ENCODE results near the gene ADNP2. TPM values are rescaled to one million over a fixed set of nuclear protein-coding genes. Genes with fewer than 3 reads are reported as not detected.

ADNP2 gene
- total RNA-seq, 1 donor from 2014 or later, result 14.2 TPM

DNA sequence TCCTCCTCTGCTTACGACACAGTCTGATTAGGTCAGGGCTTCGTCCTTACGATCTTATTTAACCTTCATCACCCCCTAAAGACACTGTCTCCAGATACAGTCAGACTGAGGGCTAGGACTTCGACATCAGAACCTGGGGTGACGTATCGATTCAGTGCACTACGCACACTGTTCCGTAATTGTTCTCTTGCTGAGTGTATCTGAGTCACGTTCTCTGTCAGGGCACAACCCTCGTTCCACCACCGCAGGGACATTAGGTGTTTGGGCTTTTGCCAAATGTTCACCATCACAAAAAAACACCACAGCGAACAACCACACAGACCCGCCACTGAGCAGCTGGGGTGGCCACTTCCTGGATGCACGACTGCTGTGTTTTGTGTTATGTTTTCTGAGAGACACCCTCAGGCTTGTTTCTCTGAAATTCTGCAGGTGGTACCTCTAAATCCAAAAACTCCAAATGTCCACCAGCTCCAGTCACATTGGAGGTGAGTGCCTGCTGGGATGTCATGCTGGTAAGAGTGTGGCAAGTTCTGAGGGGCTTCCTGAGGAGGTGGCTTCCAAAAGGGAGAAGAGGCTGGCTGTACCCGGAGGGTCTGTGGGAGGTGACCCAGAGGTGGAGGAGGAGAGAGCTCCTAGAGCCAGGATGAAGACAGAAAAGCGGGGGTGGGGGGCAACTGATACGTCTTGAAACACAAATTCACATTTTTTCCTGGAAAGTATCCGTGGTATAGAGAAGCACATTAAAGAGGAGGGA lies 66.6 kb downstream of the ADNP2 start:
- TF ChIP-seq, protein P1, sequence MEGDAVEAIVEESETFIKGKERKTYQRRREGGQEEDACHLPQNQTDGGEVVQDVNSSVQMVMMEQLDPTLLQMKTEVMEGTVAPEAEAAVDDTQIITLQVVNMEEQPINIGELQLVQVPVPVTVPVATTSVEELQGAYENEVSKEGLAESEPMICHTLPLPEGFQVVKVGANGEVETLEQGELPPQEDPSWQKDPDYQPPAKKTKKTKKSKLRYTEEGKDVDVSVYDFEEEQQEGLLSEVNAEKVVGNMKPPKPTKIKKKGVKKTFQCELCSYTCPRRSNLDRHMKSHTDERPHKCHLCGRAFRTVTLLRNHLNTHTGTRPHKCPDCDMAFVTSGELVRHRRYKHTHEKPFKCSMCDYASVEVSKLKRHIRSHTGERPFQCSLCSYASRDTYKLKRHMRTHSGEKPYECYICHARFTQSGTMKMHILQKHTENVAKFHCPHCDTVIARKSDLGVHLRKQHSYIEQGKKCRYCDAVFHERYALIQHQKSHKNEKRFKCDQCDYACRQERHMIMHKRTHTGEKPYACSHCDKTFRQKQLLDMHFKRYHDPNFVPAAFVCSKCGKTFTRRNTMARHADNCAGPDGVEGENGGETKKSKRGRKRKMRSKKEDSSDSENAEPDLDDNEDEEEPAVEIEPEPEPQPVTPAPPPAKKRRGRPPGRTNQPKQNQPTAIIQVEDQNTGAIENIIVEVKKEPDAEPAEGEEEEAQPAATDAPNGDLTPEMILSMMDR (IDR thresholded peaks at IDR 0.05), result no peak
- no peak overlapping the region for H3K27ac ChIP-seq
- H3K4me1 ChIP-seq, result no peaks in the 10 kb centered on the region
- peaks cover 7% of the 10 kb centered on the region for H3K27me3 ChIP-seq
- H3K4me3 ChIP-seq, result no peak overlapping the region
- peak; percentile 16 for ATAC-seq
- intact Hi-C loops (cut with DNase I), result no loop called here
- peak; percentile 51 for DNase-seq
- H3K9me3 ChIP-seq, result no peaks in the 10 kb centered on the region
- H3K36me3 ChIP-seq, result no peaks in the 10 kb centered on the region

DNA sequence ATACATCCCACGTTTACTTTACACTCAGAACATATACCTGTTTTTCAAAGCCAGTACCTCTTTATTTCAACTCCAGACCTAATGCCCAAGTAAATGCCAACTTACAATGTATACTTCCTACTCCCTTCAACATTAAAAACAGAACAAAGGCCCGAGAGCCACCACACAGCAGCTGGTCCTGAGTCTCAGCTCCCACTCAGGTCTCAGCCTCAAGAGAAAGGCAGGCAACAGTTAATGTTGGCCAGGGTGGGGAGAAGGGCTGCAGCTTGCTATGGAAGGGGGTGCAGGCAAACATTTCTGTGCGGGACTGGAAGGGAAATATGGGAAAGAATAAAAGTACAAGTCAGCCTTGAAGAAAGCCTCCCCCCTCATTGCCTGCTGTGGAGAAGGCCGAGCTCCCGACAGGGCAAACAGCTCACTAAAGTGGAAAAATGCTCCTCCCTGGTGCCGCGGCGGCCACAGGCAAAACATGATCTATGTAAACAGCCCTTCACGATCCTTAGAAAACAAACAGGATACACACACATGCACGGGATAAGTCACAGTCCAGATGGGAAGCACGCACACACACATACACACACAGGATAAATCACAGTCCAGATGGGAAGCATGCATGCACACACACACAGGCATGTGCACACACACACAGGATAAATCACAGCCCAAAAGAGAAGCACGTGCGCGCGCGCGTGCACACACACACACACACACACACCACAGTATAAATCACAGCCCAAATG lies 67.4 kb downstream of the ADNP2 start:
- Histone ChIP-seq H3K27ac (no peak overlapping the region), H3K27me3 (peaks cover 6% of the 10 kb centered on the region), H3K4me3 (no peak overlapping the region), H3K9me3 (no peaks in the 10 kb centered on the region), H3K4me1 (no peaks in the 10 kb centered on the region), H3K36me3 (no peaks in the 10 kb centered on the region)
- TF ChIP-seq, protein P1 (IDR thresholded peaks at IDR 0.05), result no peak
- DNase-seq (peak; percentile 45), ATAC-seq (no peak)
- intact Hi-C loops (cut with DNase I), result no loop called here

DNA sequence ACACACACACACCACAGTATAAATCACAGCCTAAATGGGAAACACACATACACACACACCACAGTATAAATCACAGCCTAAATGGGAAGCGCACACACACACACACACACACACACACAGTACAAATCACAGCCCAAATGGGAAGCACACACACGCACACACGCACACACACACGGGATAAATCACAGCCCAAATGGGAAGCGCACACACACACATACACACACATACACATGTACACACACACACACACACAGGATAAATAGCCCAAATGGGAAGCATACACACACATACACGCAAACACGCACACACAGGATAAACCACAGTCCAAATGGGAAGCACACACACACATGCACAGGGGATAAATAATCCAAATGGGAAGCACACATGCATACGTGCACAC lies 68.1 kb downstream of the ADNP2 start:
- Histone ChIP-seq H3K27ac (no peak overlapping the region), H3K4me3 (no peak overlapping the region)

DNA sequence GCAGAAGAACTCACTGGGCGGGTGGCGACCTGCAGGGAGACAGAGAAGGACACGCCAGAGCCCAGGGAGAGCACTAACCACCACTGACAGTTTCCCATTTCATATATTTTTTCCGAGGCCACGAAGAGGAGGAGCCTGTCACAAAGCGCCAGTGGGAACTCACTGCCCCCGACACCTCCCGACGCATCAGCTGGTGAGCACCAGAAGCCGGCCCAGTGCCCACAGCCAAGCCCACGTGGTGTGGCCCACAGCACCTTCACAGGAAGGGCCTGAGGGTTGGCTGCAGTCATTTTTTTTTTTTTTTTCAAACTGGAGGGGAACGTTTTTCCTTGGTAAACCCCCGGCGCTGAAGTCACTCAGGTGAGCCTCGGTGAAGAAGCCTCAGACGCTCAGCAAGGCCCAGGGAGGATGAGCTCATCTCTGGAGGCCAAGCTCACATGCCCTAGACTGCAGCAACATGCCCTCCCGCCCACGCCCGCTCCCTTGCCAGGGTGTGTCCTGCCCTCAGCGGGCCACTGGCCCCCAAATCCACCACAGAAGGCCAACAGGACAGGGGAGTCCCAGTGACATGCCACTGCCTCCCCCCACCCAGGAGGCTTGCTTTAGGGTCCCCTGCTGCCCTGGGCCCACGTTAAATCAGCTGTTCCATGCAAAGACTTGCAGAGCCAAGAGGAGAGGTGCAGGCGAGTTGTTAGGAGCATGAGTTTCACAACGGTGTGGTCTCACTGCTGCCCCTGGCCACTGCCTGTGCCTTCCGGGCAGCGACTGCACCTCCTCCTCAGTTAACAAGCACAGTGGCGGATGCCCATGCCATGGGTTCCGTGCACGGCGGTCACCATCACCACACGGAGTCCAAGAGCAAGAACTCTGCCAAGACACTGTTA lies 70.1 kb downstream of the ADNP2 start:
- no peaks in the 10 kb centered on the region for H3K9me3 ChIP-seq
- intact Hi-C loops (cut with DNase I), result no loop called here
- peaks cover 2% of the 10 kb centered on the region for H3K27me3 ChIP-seq
- TF ChIP-seq, protein P1 (IDR thresholded peaks at IDR 0.05), result no peak
- no peak overlapping the region for H3K27ac ChIP-seq
- H3K36me3 ChIP-seq, result no peaks in the 10 kb centered on the region
- ATAC-seq, result no peak
- no peak overlapping the region for H3K4me3 ChIP-seq
- no peaks in the 10 kb centered on the region for H3K4me1 ChIP-seq
- peak; percentile 57 for DNase-seq

More for the DNA sequence above, 68.1 kb downstream of the ADNP2 start:
- ATAC-seq, result no peak
- TF ChIP-seq, protein P1 (IDR thresholded peaks at IDR 0.05), result no peak
- peaks cover 6% of the 10 kb centered on the region for H3K27me3 ChIP-seq
- no peaks in the 10 kb centered on the region for H3K9me3 ChIP-seq
- H3K36me3 ChIP-seq, result no peaks in the 10 kb centered on the region
- H3K4me1 ChIP-seq, result no peaks in the 10 kb centered on the region
- intact Hi-C loops (cut with DNase I), result no loop called here
- DNase-seq, result no peak

DNA sequence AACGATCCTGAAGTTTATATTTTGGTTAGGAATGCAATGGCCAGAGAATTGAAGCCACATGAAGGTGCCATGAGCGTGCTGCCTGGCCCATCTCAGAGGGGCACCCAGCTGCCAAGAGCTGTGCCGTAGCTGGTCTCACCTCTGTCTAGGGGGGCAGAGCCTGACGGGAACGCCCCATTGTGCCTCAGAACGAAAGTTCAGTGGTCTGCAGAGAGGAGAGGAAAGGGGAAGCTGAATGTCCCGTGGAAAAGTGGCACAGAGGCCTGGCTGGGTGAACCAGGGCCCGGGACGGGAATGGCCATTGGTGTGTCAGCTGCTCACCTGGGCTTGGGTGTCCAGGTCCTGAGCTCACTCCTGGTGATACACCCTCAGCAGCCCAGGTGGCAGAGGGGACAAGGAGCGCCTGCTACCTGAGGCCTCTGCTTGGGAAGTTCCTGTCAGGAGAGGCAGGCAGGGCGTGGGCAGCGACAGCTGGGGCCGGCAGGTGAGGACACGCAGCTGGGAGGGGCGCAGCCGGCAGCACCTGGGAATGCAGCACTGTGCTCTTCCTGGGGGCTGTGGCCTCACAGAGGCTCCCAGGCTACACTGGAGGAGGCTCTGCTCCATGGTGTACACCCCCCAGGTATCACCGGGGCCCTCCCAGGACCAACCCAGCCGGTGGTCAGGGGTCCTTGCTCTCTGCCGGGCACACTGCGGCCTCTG lies 70.9 kb downstream of the ADNP2 start:
- intact Hi-C loops (cut with DNase I), result no loop called here
- H3K4me3 ChIP-seq, result no peak overlapping the region
- no peaks in the 10 kb centered on the region for H3K9me3 ChIP-seq
- no peak overlapping the region for H3K27ac ChIP-seq
- DNase-seq, result no peak
- TF ChIP-seq, protein P1 (IDR thresholded peaks at IDR 0.05), result no peak
- H3K4me1 ChIP-seq, result no peaks in the 10 kb centered on the region
- no peaks in the 10 kb centered on the region for H3K36me3 ChIP-seq
- no peaks in the 10 kb centered on the region for H3K27me3 ChIP-seq
- no peak for ATAC-seq

All from upper lobe of right lung (tissue), 1 donor.